D721Med (cell line): ENCODE results near the gene KCNJ15.

Experiments used
- DNase-seq: peaks from one replicate; pipeline ENCODE4 v3.0.0; 2011; ENCODE audit warnings: low spot score; ENCODE audit not compliant: insufficient read length
- FAIRE-seq: peaks from 2 replicates; lab custom pipeline; 2011; peaks lifted over from hg19 to GRCh38; lab: Jason Lieb, UNC
- TF ChIP-seq, protein P1 (sequence below): IDR thresholded peaks from 2 replicates; pipeline ENCODE4 v1.5.1; 2012; ENCODE audit warnings: mild to moderate bottlenecking, control low read depth; ENCODE audit not compliant: insufficient read depth; ENCODE audit errors: missing control alignments

The KCNJ15 gene

DNA sequence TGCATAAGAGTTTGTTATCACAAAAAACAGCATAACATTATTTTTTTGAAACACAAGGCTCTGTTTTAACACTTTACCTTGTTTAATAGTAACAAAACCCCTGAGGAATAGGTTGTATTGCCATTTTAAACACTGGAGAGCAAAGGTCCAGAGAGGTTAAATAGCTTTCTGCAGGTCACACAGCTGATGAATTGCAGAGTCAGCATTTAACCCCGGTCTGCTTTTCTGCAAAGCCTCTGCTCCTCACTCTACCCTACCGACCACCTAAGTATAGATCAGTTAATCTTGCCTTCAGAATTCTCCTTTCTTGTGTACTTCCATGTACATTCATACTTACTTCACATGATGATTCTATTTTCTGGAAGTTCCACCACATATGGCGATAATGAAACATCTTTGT, 42.0 kb downstream of the KCNJ15 start:
- TF ChIP-seq, protein P1, sequence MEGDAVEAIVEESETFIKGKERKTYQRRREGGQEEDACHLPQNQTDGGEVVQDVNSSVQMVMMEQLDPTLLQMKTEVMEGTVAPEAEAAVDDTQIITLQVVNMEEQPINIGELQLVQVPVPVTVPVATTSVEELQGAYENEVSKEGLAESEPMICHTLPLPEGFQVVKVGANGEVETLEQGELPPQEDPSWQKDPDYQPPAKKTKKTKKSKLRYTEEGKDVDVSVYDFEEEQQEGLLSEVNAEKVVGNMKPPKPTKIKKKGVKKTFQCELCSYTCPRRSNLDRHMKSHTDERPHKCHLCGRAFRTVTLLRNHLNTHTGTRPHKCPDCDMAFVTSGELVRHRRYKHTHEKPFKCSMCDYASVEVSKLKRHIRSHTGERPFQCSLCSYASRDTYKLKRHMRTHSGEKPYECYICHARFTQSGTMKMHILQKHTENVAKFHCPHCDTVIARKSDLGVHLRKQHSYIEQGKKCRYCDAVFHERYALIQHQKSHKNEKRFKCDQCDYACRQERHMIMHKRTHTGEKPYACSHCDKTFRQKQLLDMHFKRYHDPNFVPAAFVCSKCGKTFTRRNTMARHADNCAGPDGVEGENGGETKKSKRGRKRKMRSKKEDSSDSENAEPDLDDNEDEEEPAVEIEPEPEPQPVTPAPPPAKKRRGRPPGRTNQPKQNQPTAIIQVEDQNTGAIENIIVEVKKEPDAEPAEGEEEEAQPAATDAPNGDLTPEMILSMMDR: no peak
- FAIRE-seq: no peak

GRCh38 chr21:38299671-38300070, 42.9 kb downstream of the KCNJ15 start:
- DNase-seq (no peak), FAIRE-seq (no peak)
- TF ChIP-seq, protein P1: no peak

More for the DNA sequence above, 42.0 kb downstream of the KCNJ15 start:
- no peak for DNase-seq

GRCh38 chr21:38300141-38300578, 43.4 kb downstream of the KCNJ15 start:
- TF ChIP-seq, protein P1: no peak
- no peak for FAIRE-seq
- no peak for DNase-seq

DNA sequence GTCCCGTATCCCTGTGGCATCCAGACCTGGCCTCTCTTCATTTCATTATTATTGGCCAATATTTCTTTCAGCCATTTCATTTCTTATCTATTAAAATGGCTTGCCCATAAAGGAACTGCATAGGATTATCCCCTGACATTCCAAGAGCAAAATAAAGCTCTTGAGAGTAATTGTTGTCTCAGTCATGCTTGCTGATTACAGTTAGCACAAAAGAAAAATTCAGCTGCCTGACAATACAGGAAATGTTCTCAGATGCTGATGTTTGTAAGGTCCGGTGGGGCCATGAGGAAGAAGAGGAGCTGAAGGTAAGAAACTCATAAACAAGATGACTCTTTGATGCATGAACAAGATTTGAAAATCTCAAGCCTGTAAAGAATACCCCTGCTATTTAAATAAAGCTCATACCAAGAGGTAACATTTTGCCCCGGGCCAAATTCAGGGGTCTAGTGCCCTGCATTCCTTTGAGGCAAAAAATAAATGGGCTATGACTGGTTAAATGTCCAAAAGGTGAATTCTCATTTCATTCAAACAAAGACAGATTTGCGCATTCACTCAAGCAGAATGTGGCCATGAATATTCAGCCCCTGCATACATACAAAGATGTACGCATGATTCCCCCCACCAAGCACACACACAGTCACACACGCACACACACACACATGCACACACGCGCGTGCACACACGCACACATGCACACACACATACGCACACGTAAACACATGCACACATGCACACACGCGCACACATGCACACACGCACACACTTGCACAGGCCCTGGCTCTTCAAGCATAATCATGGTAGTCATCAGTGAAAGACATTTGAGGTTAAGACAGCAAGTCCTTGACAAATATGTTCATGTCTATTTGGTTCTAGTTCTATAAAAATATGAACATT, 44.8 kb downstream of the KCNJ15 start:
- TF ChIP-seq, protein P1: no peak
- FAIRE-seq (no peak), DNase-seq (no peak)

DNA sequence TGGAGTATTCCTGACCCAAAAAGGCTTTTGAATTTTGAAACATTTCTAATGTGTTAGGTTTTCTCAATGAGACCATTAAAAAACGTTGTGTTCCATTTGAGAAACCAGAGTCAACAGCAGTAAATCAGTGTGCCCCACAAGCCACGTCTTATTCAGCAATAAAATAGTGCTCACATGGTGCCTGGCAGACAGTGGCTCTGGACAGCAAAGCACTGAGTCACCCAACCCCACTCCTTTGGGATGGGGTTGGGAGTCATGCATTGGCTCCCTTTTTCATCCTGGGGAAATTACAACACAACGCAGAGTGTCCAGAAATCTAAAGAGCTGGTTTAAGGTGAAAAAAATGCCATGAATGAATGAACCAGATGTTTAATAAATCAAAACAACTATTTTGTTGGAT, 46.5 kb downstream of the KCNJ15 start:
- FAIRE-seq (no peak), DNase-seq (no peak)

GRCh38 chr21:38306433-38307141, 49.8 kb downstream of the KCNJ15 start:
- DNase-seq: no peak
- no peak for FAIRE-seq
- TF ChIP-seq, protein P1: no peak

More for the DNA sequence above, 46.5 kb downstream of the KCNJ15 start:
- TF ChIP-seq, protein P1: no peak
